ENCODE measurements around the gene COL4A2.

DNA sequence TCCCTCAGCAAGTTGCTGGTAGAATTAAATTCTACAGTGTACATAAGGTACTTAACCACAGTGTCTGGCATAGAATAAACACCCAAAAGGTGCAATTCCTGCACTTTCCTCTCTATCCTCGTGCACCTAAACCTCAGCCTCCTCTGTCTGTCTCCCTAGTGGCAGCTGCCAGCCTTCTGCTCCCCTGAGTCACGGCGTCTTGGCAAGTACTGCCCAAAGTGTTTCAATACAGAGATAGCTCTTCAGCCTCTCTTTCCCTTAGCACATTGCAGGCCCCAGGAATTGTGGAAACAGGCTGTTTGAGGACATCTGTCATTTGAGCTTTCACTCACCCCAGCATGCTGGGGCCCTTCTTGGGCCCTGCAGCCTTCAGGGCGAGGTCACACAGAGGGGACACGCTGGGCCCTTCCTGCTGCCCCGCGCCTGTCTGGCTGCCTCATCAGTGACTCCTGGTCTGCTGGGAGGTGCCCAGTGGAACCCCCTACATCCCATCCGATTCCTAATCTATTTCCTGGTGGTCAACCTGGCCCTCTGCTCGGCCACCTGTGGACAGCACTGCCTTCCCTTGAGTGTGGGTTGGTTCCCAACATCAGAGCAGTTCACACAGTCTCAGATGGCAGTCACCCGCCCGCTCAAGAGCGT lies 19.3 kb downstream of the COL4A2 start:
- TF ChIP-seq, protein P1, sequence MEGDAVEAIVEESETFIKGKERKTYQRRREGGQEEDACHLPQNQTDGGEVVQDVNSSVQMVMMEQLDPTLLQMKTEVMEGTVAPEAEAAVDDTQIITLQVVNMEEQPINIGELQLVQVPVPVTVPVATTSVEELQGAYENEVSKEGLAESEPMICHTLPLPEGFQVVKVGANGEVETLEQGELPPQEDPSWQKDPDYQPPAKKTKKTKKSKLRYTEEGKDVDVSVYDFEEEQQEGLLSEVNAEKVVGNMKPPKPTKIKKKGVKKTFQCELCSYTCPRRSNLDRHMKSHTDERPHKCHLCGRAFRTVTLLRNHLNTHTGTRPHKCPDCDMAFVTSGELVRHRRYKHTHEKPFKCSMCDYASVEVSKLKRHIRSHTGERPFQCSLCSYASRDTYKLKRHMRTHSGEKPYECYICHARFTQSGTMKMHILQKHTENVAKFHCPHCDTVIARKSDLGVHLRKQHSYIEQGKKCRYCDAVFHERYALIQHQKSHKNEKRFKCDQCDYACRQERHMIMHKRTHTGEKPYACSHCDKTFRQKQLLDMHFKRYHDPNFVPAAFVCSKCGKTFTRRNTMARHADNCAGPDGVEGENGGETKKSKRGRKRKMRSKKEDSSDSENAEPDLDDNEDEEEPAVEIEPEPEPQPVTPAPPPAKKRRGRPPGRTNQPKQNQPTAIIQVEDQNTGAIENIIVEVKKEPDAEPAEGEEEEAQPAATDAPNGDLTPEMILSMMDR (IDR thresholded peaks at IDR 0.05) = no peak
- no peak for TF ChIP-seq POLR2A (IDR thresholded peaks at IDR 0.05)

Data from ovary (tissue), 3 donors.